ENCODE results near the gene UBA3. TPM values are rescaled to one million over a fixed set of nuclear protein-coding genes. Genes with fewer than 3 reads are reported as not detected.

The UBA3 gene
- total RNA-seq, 1 experiment from 2014 or later, result 45.6 TPM

DNA sequence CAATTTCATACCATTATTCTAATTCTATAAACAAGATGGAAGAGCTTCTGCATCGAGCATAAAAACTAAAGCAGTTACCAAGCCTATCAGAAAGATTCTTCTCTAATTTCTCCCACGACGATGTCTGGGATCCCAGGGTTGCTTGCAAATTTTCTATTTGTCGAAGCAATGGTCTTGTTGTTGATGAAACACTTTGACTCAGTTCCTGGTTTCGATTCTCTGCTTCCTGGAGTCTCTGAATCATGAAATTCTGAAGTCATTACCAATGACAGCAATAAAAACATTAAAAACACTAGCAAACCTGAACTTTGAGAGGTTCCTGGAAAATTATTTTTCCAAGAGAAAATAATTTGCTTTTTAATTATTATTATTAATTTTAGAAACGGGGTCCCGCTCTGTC lies 46.7 kb downstream of the UBA3 start:
- POLR2A ChIA-PET, result no interaction called here
- RAD21 ChIA-PET (ENCODE audit: low non-redundant PET in 1 of 2, low total read pairs in 2 of 2, uncharacterized antibody in 2 of 2, unreplicated experiment in 2 of 2), result no interaction called here
- H3K4me2 ChIP-seq (ENCODE audit: low read length), result no peak overlapping the region
- no peak overlapping the region for H3K9ac ChIP-seq (ENCODE audit: low read length)
- intact Hi-C loops (cut with micrococcal nuclease), result no loop called here
- DNase-seq (ENCODE audit: low read depth, low spot score), result no peak
- TF ChIP-seq, protein P1, sequence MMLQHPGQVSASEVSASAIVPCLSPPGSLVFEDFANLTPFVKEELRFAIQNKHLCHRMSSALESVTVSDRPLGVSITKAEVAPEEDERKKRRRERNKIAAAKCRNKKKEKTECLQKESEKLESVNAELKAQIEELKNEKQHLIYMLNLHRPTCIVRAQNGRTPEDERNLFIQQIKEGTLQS (IDR thresholded peaks at IDR 0.05), result no peak
- TF ChIP-seq, protein P2, sequence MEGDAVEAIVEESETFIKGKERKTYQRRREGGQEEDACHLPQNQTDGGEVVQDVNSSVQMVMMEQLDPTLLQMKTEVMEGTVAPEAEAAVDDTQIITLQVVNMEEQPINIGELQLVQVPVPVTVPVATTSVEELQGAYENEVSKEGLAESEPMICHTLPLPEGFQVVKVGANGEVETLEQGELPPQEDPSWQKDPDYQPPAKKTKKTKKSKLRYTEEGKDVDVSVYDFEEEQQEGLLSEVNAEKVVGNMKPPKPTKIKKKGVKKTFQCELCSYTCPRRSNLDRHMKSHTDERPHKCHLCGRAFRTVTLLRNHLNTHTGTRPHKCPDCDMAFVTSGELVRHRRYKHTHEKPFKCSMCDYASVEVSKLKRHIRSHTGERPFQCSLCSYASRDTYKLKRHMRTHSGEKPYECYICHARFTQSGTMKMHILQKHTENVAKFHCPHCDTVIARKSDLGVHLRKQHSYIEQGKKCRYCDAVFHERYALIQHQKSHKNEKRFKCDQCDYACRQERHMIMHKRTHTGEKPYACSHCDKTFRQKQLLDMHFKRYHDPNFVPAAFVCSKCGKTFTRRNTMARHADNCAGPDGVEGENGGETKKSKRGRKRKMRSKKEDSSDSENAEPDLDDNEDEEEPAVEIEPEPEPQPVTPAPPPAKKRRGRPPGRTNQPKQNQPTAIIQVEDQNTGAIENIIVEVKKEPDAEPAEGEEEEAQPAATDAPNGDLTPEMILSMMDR (IDR thresholded peaks at IDR 0.05 in 2 of 3, conservative IDR thresholded peaks at IDR 0.05 in 1 of 3; ENCODE audit: borderline replicate concordance in 1 of 3, insufficient read depth in 1 of 3, low read depth in 2 of 3, low read length in 2 of 3), result no peak
- TF ChIP-seq SIN3A (IDR thresholded peaks at IDR 0.05; ENCODE audit: low read depth), result no peak
- TF ChIP-seq, protein P3, sequence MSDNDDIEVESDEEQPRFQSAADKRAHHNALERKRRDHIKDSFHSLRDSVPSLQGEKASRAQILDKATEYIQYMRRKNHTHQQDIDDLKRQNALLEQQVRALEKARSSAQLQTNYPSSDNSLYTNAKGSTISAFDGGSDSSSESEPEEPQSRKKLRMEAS (IDR thresholded peaks at IDR 0.05), result no peak
- no peak for TF ChIP-seq POLR2AphosphoS5 (IDR thresholded peaks at IDR 0.05; ENCODE audit: low read depth, low read length)
- TF ChIP-seq SRF (IDR thresholded peaks at IDR 0.05; ENCODE audit: low read depth), result no peak
- no peak for TF ChIP-seq POLR2A (IDR thresholded peaks at IDR 0.05; ENCODE audit: borderline replicate concordance, extremely low read depth, insufficient read depth, insufficient read length)
- TF ChIP-seq ZFX (IDR thresholded peaks at IDR 0.05), result no peak
- TF ChIP-seq RAD21 (IDR thresholded peaks at IDR 0.05; ENCODE audit: low read depth), result no peak
- TF ChIP-seq CEBPB (IDR thresholded peaks at IDR 0.05; ENCODE audit: low read depth), result no peak
- TF ChIP-seq REST (IDR thresholded peaks at IDR 0.05; ENCODE audit: low read depth), result no peak
- no peak for TF ChIP-seq SP1 (IDR thresholded peaks at IDR 0.05; ENCODE audit: low read depth)
- no peak for TF ChIP-seq TCF7L2 (IDR thresholded peaks at IDR 0.05; ENCODE audit: borderline replicate concordance, extremely low read depth, insufficient read depth, insufficient read length)
- no peak for TF ChIP-seq EZH2phosphoT487 (IDR thresholded peaks at IDR 0.05; ENCODE audit: borderline replicate concordance)
- H3K4me1 ChIP-seq (ENCODE audit: control insufficient read depth in 1 of 2, insufficient read depth in 2 of 2, low read length in 2 of 2), result no peaks in the 10 kb centered on the region
- no peak overlapping the region for H3K27ac ChIP-seq (ENCODE audit: low read depth, low read length)
- H2AFZ ChIP-seq (ENCODE audit: low read depth, low read length, poor library complexity, severe bottlenecking), result no peak overlapping the region
- no peaks in the 10 kb centered on the region for H3K9me3 ChIP-seq (ENCODE audit: control insufficient read depth in 1 of 2, insufficient read depth in 1 of 2, low read depth in 1 of 2, low read length in 2 of 2)
- no peaks in the 10 kb centered on the region for H3K9me2 ChIP-seq (ENCODE audit: insufficient read depth)
- no TSS peak for BruUV-seq (replicated peaks)
- no peaks in the 10 kb centered on the region for H3K79me2 ChIP-seq (ENCODE audit: insufficient read depth, low read length)
- H4K20me1 ChIP-seq (ENCODE audit: insufficient read depth), result peaks cover 4% of the 10 kb centered on the region; the same call in 1 of the 2 replicates
- no peak for ATAC-seq
- no peaks in the 10 kb centered on the region for H3K27me3 ChIP-seq (ENCODE audit: insufficient read depth, low read length)
- no peak overlapping the region for H3K4me3 ChIP-seq (replicated peaks in 1 of 2; ENCODE audit: low read depth in 1 of 2, low read length in 2 of 2)
- CTCF ChIA-PET, result no interaction called here
- peaks cover 21 to 47% of the 10 kb centered on the region in 2 experiments for H3K36me3 ChIP-seq (ENCODE audit: control insufficient read depth in 1 of 2, insufficient read depth in 2 of 2, low read length in 2 of 2)

All from HCT116 (cell line).